Thyroid gland (tissue), 4 donors: ENCODE results near the gene INO80E. TPM values are rescaled to one million over a fixed set of nuclear protein-coding genes. Genes with fewer than 3 reads are reported as not detected.

ENCODE experiments used
- DNase-seq, 2 donors: peaks; one replicate each; pipeline ENCODE4 v3.0.0-alpha.2; 2019
- H3K27ac ChIP-seq, 3 donors: fragments of 200-600 bp; sonication (generic); 1 replicate in 2 of 3; 2 replicates in 1 of 3; pipeline ENCODE4 v1.5.1; 2016 to 2019; ENCODE audit warnings: mild to moderate bottlenecking in 1 of 3, moderate library complexity in 1 of 3
- H3K27me3 ChIP-seq: fragments of 200-600 bp; sonication (generic); one replicate; pipeline ENCODE4 v1.5.1; 2019
- H3K36me3 ChIP-seq, 2 donors: fragments of 200-600 bp; sonication (generic); one replicate each; pipeline ENCODE4 v1.5.1; 2016 to 2019
- H3K4me1 ChIP-seq, 2 donors: fragments of 200-600 bp; sonication (generic); one replicate each; pipeline ENCODE4 v1.5.1; 2017 to 2019
- H3K4me3 ChIP-seq, 3 donors: fragments of 200-600 bp; sonication (generic); replicated peaks in 1 of 3; 1 replicate in 2 of 3; 2 replicates in 1 of 3; pipeline ENCODE4 v1.5.1; 2016; ENCODE audit warnings: mild to moderate bottlenecking in 1 of 3
- H3K9me3 ChIP-seq: fragments of 200-600 bp; sonication (generic); one replicate; pipeline ENCODE4 v1.5.1; 2017
- POLR2A ChIP-seq, 2 donors: fragments of 450-650 bp; IDR thresholded peaks; one replicate each; pipeline ENCODE4 v1.6.1; 2017; ENCODE audit warnings: antibody characterized with exemption in 2 of 2, mild to moderate bottlenecking in 2 of 2, moderate library complexity in 1 of 2
- WGBS, 2 donors: methylation state at CpG; one replicate each; pipeline ENCODE4 v1.1.5; 2017; 5-methylcytosine and 5-hydroxymethylcytosine counted together
- intact Hi-C: fragments of 100-400 bp; cut with DNase I; formaldehyde crosslinking; loops from one replicate; pipeline ENCODE4 v1.15.1; 2023
- total RNA-seq, 4 donors: library from RNA; depleted of rRNA; stranded (reverse); fragments of >200 nt; gene quantifications; one replicate each; pipeline ENCODE4 v1.2.3, GENCODE V29; 2016
- TF ChIP-seq, protein P1 (sequence below), 6 experiments: fragments of 200-600 bp in 3 of 6; fragments of 450-650 bp in 3 of 6; sonication (generic) in 3 of 6; IDR thresholded peaks; one replicate each; pipeline ENCODE4 v1.5.1; 2016 to 2019; ENCODE audit warnings: antibody characterized with exemption in 6 of 6, mild to moderate bottlenecking in 2 of 6, inconsistent platforms in 1 of 6, moderate library complexity in 1 of 6

INO80E gene
- total RNA-seq, 4 donors from 2014 or later: 45.9 to 165 (median 142) TPM

DNA sequence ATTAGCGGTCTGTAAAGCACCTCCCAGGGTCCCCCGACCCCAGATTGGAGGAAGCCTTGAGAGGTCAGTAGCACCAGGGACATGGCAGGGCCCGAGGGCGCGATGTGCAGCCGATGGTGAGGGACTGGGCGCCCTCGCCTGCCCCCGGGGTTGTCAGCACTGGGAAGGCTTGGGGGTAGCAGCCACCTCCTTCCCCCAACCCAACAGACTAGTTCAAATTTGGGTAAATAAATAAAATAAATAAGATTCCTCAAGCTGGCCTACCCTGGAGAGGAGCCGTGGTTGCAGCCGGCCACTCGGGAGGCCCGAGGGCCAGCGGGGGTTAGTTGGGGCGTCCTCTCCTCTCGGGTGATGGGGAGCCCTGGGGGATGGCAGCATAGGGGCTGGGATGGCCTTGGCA lies 28.4 kb downstream of the INO80E start:
- 78 to 83% methylated on average over 14 to 16 of the region's 16 CpGs for WGBS, 2 donors
- intact Hi-C loops: loop anchor here (10.0 kb wide), 1 partner anchor 190 kb away; no protein-coding TSS in a partner anchor
- Histone ChIP-seq H3K4me1 (peaks cover 6 to 8% of the 10 kb centered on the region in 2 donors), H3K4me3 (no peak overlapping the region), H3K9me3 (no peaks in the 10 kb centered on the region), H3K27ac (no peak overlapping the region), H3K36me3 (no peaks in the 10 kb centered on the region), H3K27me3 (no peaks in the 10 kb centered on the region)
- DNase-seq: no peak
- TF ChIP-seq POLR2A (IDR thresholded peaks at IDR 0.05): no peak
- TF ChIP-seq, protein P1, sequence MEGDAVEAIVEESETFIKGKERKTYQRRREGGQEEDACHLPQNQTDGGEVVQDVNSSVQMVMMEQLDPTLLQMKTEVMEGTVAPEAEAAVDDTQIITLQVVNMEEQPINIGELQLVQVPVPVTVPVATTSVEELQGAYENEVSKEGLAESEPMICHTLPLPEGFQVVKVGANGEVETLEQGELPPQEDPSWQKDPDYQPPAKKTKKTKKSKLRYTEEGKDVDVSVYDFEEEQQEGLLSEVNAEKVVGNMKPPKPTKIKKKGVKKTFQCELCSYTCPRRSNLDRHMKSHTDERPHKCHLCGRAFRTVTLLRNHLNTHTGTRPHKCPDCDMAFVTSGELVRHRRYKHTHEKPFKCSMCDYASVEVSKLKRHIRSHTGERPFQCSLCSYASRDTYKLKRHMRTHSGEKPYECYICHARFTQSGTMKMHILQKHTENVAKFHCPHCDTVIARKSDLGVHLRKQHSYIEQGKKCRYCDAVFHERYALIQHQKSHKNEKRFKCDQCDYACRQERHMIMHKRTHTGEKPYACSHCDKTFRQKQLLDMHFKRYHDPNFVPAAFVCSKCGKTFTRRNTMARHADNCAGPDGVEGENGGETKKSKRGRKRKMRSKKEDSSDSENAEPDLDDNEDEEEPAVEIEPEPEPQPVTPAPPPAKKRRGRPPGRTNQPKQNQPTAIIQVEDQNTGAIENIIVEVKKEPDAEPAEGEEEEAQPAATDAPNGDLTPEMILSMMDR (IDR thresholded peaks at IDR 0.05): no peak

DNA sequence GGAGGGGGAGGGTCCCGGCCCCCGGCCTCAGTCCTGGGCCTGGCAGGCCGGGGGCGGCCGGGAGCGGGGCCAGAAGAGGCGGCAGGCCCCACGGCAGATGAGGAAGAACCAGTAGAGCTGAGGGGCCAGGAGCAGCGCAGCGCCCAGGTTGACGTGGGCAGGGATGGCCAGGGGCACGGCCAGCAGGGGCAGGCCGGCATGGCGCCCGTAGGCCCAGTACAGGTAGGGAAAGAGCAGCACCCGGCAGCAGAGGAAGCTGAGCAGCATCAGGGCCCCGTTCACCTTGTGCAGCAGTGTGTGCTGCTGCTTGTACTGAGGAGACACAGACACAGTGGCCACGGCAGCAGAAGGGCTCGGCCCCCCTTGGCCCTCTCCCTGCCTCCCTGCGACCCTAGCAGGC lies 29.1 kb downstream of the INO80E start:
- Histone ChIP-seq H3K4me3 (no peak overlapping the region), H3K36me3 (no peaks in the 10 kb centered on the region), H3K27me3 (no peaks in the 10 kb centered on the region), H3K9me3 (no peaks in the 10 kb centered on the region), H3K4me1 (peaks cover 6 to 8% of the 10 kb centered on the region in 2 donors), H3K27ac (no peak overlapping the region)
- no peak for DNase-seq
- WGBS, 2 donors: 69 to 79% methylated on average over 10 to 14 of the region's 20 CpGs
- TF ChIP-seq, protein P1 (IDR thresholded peaks at IDR 0.05): no peak
- TF ChIP-seq POLR2A (IDR thresholded peaks at IDR 0.05): no peak
- intact Hi-C loops: loop anchor here (10.0 kb wide), 1 partner anchor 190 kb away; no protein-coding TSS in a partner anchor

DNA sequence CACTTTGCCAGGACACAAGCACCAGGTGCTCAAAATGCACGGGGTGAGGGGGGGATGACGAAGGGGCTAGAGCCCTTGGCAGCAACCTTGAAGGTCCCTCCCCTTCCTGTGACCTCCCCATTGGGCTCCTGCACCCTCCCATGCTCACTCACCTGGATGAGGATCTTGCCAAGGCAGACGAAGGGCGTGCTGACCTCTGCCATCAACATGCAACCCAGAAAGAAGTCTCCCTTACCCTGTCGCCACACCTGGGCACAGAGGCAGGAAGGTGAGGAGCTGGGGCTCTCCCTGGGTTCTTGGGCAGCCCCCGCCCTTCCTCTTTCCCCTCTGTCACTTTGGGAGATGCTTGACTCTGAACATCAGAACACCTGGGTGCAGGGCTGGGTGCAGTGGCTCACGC lies 29.5 kb downstream of the INO80E start:
- TF ChIP-seq POLR2A (IDR thresholded peaks at IDR 0.05): no peak
- TF ChIP-seq, protein P1 (IDR thresholded peaks at IDR 0.05): no peak
- Histone ChIP-seq H3K9me3 (no peaks in the 10 kb centered on the region), H3K27ac (no peak overlapping the region), H3K4me1 (peaks cover 6 to 8% of the 10 kb centered on the region in 2 donors), H3K27me3 (peaks cover 4% of the 10 kb centered on the region), H3K36me3 (no peaks in the 10 kb centered on the region), H3K4me3 (no peak overlapping the region)
- WGBS, 2 donors: 58 to 69% methylated on average over 5 to 7 of the region's 7 CpGs
- intact Hi-C loops: loop anchor here (10.0 kb wide), 1 partner anchor 191 kb away; no protein-coding TSS in a partner anchor
- no peak for DNase-seq

DNA sequence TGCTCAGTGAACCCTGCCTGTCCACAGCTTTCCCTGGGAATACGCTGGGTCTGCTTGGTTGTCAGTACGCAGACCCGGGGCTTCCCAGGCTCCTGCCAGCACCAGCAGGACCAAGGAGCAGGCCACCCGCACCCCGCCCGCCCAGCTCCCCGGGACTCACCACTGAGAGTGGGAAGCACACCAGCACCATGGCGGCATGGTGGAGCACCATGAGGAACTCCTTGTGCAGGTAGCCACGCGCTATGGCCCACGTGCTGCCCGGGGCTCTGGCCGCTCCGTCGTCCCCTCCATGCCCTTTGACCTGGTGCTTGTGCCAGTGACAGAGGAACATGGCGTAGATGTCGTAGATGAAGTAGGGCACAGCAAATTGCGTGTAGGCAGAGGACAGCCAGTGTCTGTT lies 30.4 kb downstream of the INO80E start:
- Histone ChIP-seq H3K36me3 (no peaks in the 10 kb centered on the region), H3K4me3 (no peak overlapping the region), H3K4me1 (peaks cover 4 to 5% of the 10 kb centered on the region in 2 donors), H3K27ac (no peak overlapping the region), H3K9me3 (no peaks in the 10 kb centered on the region), H3K27me3 (peaks cover 9% of the 10 kb centered on the region)
- TF ChIP-seq POLR2A (IDR thresholded peaks at IDR 0.05): no peak
- TF ChIP-seq, protein P1 (IDR thresholded peaks at IDR 0.05): no peak
- intact Hi-C loops: loop anchor here (10.0 kb wide), 1 partner anchor 192 kb away; no protein-coding TSS in a partner anchor
- DNase-seq: no peak
- WGBS, 2 donors: 84 to 92% methylated on average over 17 to 18 of the region's 18 CpGs

DNA sequence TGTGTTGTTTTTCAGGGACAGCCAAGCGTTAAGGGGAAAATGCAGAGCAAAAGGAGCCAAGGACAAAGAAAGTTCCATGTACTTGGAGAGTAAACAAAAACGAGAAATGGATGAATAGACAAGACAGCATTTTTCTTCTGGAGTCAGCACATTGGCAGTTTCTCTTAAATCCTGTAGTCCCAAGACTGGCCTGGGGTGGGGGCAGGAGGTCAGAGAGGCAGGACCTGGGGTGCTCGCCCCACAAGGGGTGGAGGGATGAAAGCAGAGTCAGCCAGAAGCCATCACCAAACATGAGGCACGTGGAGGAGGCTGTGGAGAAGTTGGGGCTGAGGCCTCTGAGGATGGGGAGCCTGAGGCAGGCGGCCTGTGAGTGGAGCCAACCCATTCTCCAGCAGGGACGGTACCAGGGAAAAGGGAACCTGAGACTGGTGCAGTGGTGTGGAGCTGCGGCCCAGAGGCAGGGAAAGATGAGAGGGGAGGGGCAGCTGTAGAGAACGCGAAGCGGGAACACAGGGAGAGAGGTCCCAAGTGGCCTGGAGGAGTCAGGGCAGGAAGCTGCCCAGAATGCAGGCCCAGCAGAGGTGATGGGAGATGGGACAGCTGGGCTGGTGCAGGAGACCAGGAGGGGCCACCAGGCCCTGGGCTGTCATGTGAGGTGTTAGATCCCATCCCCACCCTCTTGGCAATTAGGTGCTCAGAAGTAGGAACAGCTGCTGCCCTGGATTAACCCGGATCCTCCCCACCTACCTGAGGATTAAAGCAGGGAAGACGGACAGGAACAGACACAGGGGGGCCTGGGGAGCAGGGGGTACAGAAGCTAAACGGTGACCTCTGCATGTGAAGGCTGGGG lies 31.8 kb downstream of the INO80E start:
- intact Hi-C loops: loop anchor here (10.0 kb wide), 1 partner anchor 193 kb away; no protein-coding TSS in a partner anchor
- 45 to 52% methylated on average over 12 to 13 of the region's 13 CpGs for WGBS, 2 donors
- H3K9me3 ChIP-seq: no peaks in the 10 kb centered on the region
- peaks cover 14% of the 10 kb centered on the region for H3K27me3 ChIP-seq
- peaks cover 0 to 5% of the 10 kb centered on the region in 2 donors for H3K4me1 ChIP-seq
- H3K4me3 ChIP-seq: no peak overlapping the region
- no peak overlapping the region for H3K27ac ChIP-seq
- no peak for TF ChIP-seq POLR2A (IDR thresholded peaks at IDR 0.05)
- TF ChIP-seq, protein P1 (IDR thresholded peaks at IDR 0.05): no peak
- DNase-seq: no peak
- no peaks in the 10 kb centered on the region for H3K36me3 ChIP-seq
